ENCODE measurements around the gene OBSL1. TPM values are rescaled to one million over a fixed set of nuclear protein-coding genes. Genes with fewer than 3 reads are reported as not detected.

OBSL1 gene
- total RNA-seq, 1 experiment from 2014 or later, result 25.5 TPM

GRCh38 chr2:219559156-219559915 is 12.0 kb downstream of the OBSL1 start:
- in situ Hi-C loops (cut with HindIII; ENCODE audit: low pct_unique_long_range_greater_than_20kb, low sequenced_read_pairs), result no loop called here
- Histone ChIP-seq H3K9me3 (ENCODE audit: control insufficient read depth, insufficient read depth, low read depth, low read length) (no peaks in the 10 kb centered on the region), H3K27me3 (ENCODE audit: control insufficient read depth, insufficient read depth, low read length) (no peaks in the 10 kb centered on the region), H3K27ac (ENCODE audit: low read length) (no peak overlapping the region), H3K36me3 (ENCODE audit: control insufficient read depth, insufficient read depth, low read length) (no peaks in the 10 kb centered on the region), H3K4me1 (ENCODE audit: control insufficient read depth, insufficient read depth, low read length) (peaks cover 7% of the 10 kb centered on the region), H3K4me3 (ENCODE audit: low read depth in 2 of 2, low read length in 2 of 2) (no peak overlapping the region)
- DNase-seq (ENCODE audit: low read depth, low spot score) (no peak), ATAC-seq (no peak)
- ChIA-PET POLR2A (interaction anchor here (0.6 kb wide), 1 partner anchor 131 kb away, joined by 3 read pairs; no protein-coding TSS in a partner anchor), CTCF (interaction anchor here (0.7 to 2.0 kb wide), 4 partner anchors 8 to 130 kb away, joined by 3 to 6 read pairs (median 6); no protein-coding TSS in a partner anchor)
- intact Hi-C loops (cut with micrococcal nuclease; ENCODE audit: unreplicated experiment), result no loop called here
- no TSS peak for BruUV-seq (replicated peaks)
- TF ChIP-seq REST (IDR thresholded peaks at IDR 0.05; ENCODE audit: insufficient read depth in 1 of 2, low read depth in 2 of 2, low read length in 1 of 2), result no peak
- no peak for TF ChIP-seq SIN3A (IDR thresholded peaks at IDR 0.05; ENCODE audit: borderline replicate concordance, insufficient read depth, low read depth, low read length)
- TF ChIP-seq TCF7L2 (IDR thresholded peaks at IDR 0.05; ENCODE audit: low read depth, low read length), result no peak
- TF ChIP-seq CTCF (IDR thresholded peaks at IDR 0.05), result no peak
- no peak for TF ChIP-seq POLR2AphosphoS5 (IDR thresholded peaks at IDR 0.05; ENCODE audit: low read depth, low read length)

- TF ChIP-seq CTCF (IDR thresholded peaks at IDR 0.05) (no peak), SIN3A (IDR thresholded peaks at IDR 0.05; ENCODE audit: borderline replicate concordance, insufficient read depth, low read depth, low read length) (no peak), REST (IDR thresholded peaks at IDR 0.05; ENCODE audit: insufficient read depth in 1 of 2, low read depth in 2 of 2, low read length in 1 of 2) (no peak), TCF7L2 (IDR thresholded peaks at IDR 0.05; ENCODE audit: low read depth, low read length) (no peak), POLR2AphosphoS5 (IDR thresholded peaks at IDR 0.05; ENCODE audit: low read depth, low read length) (no peak)
- no TSS peak for BruUV-seq (replicated peaks)
- no peak for ATAC-seq
- Histone ChIP-seq H3K4me1 (ENCODE audit: control insufficient read depth, insufficient read depth, low read length) (peaks cover 7% of the 10 kb centered on the region), H3K36me3 (ENCODE audit: control insufficient read depth, insufficient read depth, low read length) (no peaks in the 10 kb centered on the region), H3K27ac (ENCODE audit: low read length) (no peak overlapping the region), H3K27me3 (ENCODE audit: control insufficient read depth, insufficient read depth, low read length) (no peaks in the 10 kb centered on the region), H3K4me3 (ENCODE audit: low read depth in 2 of 2, low read length in 2 of 2) (no peak overlapping the region), H3K9me3 (ENCODE audit: control insufficient read depth, insufficient read depth, low read depth, low read length) (no peaks in the 10 kb centered on the region)
- intact Hi-C loops (cut with micrococcal nuclease; ENCODE audit: unreplicated experiment), result no loop called here
- POLR2A ChIA-PET, result no interaction called here
- no peak for DNase-seq (ENCODE audit: low read depth, low spot score)
- CTCF ChIA-PET, result no interaction called here
- in situ Hi-C loops (cut with HindIII; ENCODE audit: low pct_unique_long_range_greater_than_20kb, low sequenced_read_pairs), result no loop called here
Measured at GRCh38 chr2:219557791-219558785, 13.3 kb downstream of the OBSL1 start.

Measured in Panc1 (cell line).